HG02798 (cell line): ENCODE data around the gene SPOCK3.

Experiments
- ATAC-seq: cut with Tn5 transposase; IDR thresholded peaks from one replicate; pipeline ENCODE4 v1.9.1; 2021; ENCODE audit warnings: mild to moderate bottlenecking; ENCODE audit not compliant: unreplicated experiment, poor library complexity

The SPOCK3 gene

GRCh38 chr4:167177925-167178324 lies 56.4 kb downstream of the SPOCK3 start:
- ATAC-seq = no peak

GRCh38 chr4:167176723-167177367 lies 57.4 kb downstream of the SPOCK3 start:
- no peak for ATAC-seq

- no peak for ATAC-seq
Observed at GRCh38 chr4:167171928-167172327, 62.4 kb downstream of the SPOCK3 start.

GRCh38 chr4:167168611-167169010 lies 65.7 kb downstream of the SPOCK3 start:
- no peak for ATAC-seq

- ATAC-seq = no peak
Observed at GRCh38 chr4:167150587-167150986, 83.7 kb downstream of the SPOCK3 start.

- no peak for ATAC-seq
Observed at GRCh38 chr4:167144605-167145004, 89.7 kb downstream of the SPOCK3 start.

- no peak for ATAC-seq
Observed at GRCh38 chr4:167143018-167143417, 91.3 kb downstream of the SPOCK3 start.

- no peak for ATAC-seq
Observed at GRCh38 chr4:167136270-167136669, 98.0 kb downstream of the SPOCK3 start.

GRCh38 chr4:167129146-167129545 lies 105.1 kb downstream of the SPOCK3 start:
- no peak for ATAC-seq

- ATAC-seq = no peak
Observed at GRCh38 chr4:167119392-167119791, 114.9 kb downstream of the SPOCK3 start.

GRCh38 chr4:167117273-167117672 lies 117.0 kb downstream of the SPOCK3 start:
- ATAC-seq = no peak

- peak; percentile 73 for ATAC-seq
Observed at GRCh38 chr4:167114416-167114971, 119.8 kb downstream of the SPOCK3 start.

GRCh38 chr4:167111622-167112021 lies 122.7 kb downstream of the SPOCK3 start:
- no peak for ATAC-seq

GRCh38 chr4:167111092-167111491 lies 123.2 kb downstream of the SPOCK3 start:
- no peak for ATAC-seq

GRCh38 chr4:167109859-167110258 lies 124.4 kb downstream of the SPOCK3 start:
- ATAC-seq = no peak

GRCh38 chr4:167105857-167106256 lies 128.4 kb downstream of the SPOCK3 start:
- no peak for ATAC-seq

GRCh38 chr4:167102475-167102874 lies 131.8 kb downstream of the SPOCK3 start:
- no peak for ATAC-seq

- no peak for ATAC-seq
Observed at GRCh38 chr4:167101035-167101434, 133.3 kb downstream of the SPOCK3 start.

- peak; percentile 88 for ATAC-seq
Observed at GRCh38 chr4:167100120-167100519, 134.2 kb downstream of the SPOCK3 start.

GRCh38 chr4:167088115-167088514 lies 146.2 kb downstream of the SPOCK3 start:
- peak; percentile 92 for ATAC-seq

- ATAC-seq = no peak
Observed at GRCh38 chr4:167084321-167084720, 150.0 kb downstream of the SPOCK3 start.

GRCh38 chr4:167079762-167080161 lies 154.5 kb downstream of the SPOCK3 start:
- ATAC-seq = no peak
